IPS-NIHi7 (cell line): ENCODE data around the gene MARS1.
"Not testable (repeated sequence)": the region's sequence is repeated elsewhere in the genome, so short reads cannot be mapped to it uniquely, and the experiment has no call there.

Experiments
- DNase-seq: peaks from one replicate; pipeline ENCODE4 v3.0.0; 2012; ENCODE audit warnings: mixed read lengths; ENCODE audit errors: extremely low spot score

Gene MARS1

DNA sequence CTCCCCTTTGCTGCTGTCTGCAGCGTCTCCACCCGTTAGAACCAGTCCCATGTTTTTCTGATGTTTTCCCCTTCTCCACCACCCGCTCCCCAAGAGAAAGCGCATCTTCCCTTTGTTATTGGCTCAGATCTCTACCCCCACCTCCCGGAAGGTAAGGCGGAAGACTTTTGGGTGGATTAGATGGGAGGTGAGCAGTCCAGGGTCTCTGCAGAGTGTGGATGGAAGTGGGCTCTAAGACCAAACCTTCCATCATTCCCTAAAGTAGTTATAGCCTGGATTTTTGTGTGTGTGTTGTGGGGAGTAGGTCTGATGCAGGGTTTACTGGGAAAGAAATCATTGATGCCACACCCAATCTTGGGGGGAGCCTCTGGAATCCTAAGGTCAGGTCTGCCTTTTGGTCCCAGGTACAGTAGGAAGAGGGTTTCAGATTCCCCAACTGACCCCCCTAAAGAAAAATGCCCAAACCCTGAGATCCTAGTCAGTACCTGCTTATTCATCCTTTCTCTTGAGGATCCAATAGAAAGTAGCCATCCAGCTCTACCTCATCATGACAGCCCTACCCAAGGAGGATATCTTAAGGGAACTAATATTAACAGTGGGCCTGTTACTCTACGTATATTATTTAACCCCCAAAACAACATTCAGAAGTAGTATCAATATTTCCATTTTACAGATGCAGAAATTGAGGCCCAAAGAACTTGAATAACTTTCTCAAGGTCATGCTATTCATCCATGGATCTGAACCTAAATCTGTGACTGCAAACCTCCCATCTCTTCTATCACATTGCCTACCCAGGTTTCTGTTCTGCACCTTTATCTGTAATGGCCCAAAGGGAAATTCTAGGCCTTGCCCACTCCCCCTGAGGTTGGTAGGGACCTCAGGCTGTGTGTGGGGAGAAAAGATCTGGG, 63.0 kb downstream of the MARS1 start:
- no peak for DNase-seq

- DNase-seq: no peak
Measured at GRCh38 chr12:57551637-57552305, 63.9 kb downstream of the MARS1 start.

DNA sequence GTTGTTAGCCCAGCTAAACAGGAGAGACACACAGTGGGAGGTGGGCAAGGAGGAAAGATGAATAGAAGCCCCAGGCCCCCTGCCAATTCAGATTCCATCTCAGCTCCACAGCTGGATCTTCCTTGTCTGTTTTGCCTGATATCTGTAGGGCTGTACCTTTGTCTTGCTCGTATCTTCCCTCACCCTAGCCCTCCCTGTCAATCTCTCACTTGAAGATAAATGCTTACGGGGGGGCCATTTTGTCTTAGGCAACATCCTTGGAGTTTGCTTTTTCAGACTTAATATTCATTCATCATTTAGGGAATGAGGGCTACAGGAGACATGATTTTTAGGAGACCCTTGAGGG, 64.4 kb downstream of the MARS1 start:
- DNase-seq: no peak

DNA sequence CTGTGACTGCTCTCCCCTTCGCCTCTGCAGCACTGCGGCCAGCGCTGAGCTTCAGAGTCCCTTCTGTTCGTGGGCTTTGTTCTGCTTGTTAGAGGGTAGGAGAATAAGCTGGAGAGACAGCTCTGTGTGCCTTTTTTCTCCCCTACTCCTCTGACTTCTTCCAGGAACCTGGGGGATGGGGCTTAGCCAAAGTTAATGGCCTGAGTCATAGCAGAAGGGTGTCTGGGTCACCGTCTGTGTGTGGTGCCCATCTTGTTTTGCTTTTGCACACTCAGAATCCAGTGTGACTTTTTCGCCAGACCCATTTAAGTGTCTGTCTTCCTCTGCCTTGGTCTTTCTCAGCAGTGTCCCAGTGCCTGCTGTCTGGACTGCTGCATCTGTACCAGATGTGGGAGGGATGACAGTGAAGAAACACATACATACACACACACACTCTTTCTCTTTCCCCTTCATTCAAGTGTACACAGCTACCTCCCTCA, 65.0 kb downstream of the MARS1 start:
- no peak for DNase-seq

DNA sequence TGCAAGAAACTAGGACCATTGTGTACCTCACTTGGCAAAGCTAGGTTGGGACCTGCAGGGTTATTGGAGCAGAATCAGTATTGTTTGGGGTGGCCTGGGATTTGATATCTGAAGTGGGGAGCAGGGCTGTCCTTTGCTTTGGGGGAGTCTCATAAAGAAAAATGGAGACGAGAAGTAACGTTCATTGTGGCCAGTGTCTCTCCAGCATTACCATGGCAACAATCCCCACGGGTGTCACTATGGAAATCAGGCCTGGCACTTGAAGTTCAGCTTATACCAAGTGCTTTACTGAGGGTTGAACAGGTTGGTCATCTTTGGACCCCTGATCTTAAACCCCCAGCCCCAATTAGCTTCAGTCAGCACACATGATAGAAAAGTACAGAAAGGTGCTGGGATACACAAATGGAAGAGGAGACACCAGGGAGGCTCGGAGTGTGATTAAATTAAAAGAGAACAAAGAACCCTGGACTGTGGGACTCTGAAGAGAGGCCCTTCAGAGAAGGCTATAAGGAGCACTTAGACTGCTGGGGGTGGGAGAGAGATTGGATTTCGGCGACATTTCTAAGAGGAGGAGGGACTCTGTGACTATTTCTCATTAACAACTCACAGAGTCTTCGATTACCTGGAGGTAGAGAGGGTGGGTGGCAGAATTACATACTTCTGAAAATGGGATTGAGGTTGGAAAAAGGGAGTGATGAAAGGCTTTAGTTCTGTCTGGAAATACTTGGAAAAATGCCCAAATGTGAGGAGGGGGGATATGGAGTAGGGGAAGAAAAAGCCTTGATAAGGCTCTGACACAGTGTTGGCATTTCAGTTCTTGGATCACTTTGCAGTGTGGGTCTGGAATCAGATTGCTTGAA, 65.7 kb downstream of the MARS1 start:
- DNase-seq: no peak

DNA sequence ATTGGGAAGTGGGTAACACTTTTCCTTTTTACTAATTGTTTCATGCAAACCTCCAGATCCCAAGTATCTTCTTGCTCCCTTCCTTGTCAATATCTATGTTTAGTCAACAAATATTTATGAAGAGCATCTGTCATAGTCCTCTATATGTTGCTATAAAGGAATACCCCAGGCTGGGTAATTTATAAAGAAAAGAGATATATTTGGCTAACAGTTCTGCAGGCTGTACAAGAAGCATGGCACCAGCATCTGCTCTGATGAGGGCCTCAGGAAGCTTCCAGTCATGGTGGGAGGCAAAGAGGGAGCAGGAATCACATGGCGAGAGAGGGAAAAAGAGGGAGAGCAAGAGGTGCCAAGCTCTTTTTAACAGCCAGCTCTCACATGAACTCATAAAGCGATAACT, 66.6 kb downstream of the MARS1 start:
- DNase-seq: no peak

DNA sequence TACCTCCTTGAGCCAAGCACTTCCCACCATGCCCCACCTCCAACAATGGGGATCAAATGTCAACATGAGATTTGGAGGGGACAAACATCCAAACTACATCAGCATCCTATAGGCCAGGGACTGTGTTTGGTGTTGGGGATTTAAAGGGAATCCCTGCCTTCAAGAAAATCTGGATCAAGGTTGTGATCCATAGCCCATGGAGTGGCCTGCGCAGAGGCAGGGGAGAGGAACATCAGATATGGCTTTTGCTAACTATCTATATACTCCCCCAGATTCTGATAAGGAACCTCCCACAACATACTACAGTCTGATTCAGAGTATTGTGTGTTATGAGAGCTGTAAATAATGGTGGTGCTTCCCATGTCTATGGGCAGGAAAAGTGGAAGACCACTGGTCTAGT, 67.0 kb downstream of the MARS1 start:
- no peak for DNase-seq

DNA sequence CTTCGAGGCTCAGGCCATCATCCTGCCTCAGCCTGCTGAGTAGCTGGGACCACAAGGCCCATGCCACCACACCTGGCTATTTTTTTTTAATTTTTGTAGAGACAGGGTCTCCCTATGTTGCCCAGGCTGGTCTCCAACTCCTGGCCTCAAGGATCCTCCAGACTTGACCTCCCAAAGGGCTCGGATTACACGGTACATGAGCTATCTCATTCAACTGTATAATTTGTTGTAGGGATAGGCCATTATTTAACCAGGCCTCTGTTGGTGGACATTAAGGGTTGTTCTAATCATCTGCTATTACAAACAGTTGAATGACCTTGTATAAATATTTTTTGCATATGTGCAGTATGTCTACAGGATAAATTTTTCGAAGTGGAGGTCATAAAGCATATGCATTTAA, 71.0 kb downstream of the MARS1 start:
- no peak for DNase-seq

- no peak for DNase-seq
Measured at GRCh38 chr12:57560516-57560915, 72.6 kb downstream of the MARS1 start.

DNA sequence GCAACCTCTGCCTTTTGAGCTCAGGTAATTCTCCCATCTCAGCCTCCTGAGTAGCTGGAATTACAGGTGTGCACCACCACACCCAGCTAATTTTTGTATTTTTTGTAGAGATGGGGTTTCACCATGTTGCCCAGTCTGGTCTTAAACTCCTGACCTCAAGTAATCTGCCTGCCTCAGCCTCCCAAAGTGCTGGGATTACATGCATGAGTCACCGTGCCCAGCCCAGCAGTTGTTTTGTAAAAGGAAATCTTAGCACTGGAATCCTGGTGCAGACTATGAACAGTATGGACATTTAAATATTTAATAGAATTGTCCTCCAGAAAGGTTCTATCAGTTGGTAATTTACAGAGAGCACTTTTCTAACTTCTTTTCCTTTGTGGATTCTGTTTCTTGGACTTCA, 73.2 kb downstream of the MARS1 start:
- DNase-seq: not testable (repeated sequence)

DNA sequence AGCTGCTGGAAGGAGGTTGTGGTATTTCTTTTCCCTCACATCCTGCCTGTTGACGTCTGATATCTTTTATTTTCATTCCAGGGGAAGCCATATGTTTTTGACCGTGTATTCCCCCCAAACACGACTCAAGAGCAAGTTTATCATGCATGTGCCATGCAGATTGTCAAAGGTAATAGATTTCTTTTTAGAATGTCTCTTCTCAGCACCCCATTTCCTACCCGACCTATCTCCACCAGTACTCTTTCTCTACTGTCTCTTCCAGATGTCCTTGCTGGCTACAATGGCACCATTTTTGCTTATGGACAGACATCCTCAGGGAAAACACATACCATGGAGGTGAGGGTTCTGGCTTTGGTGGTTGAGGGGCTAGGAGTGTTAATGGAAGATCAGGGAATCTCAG, 75.5 kb downstream of the MARS1 start:
- DNase-seq: no peak

DNA sequence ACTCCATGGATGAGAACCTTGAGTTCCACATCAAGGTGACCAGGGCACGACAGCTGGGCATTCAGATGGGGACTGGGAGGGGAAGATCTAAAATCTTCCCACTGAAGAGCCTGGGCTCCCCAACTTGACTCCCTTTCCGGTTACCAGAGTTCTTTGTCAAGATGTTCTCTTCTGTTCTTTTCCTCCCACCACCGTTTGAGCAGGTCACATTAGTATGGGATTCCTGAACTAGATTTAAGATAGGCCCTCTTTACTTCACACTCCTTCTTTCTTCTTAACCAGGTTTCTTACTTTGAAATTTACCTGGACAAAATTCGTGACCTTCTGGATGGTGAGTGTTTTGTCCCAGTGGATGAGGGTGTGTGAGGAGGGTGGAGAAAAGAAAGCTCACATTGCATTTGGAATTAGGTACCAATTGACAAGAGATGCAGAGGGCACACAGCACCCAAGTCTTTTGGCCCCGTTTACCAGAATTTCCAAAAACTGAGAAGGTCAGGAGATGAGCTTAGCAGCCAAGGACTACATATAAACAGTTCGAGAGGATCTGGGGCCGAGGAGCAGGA, 76.4 kb downstream of the MARS1 start:
- DNase-seq: no peak
